Activated CD4-positive, alpha-beta T cell treated with anti-CD3 and anti-CD28 coated beads, Interleukin-2, amount 10 ng/mL, durations not matched to agents 24 days and 14 days (primary cell): ENCODE data around the gene IQCE. TPM values are rescaled to one million over a fixed set of nuclear protein-coding genes. Genes with fewer than 3 reads are reported as not detected.

Experiments
- DNase-seq: peaks from one replicate; pipeline ENCODE4 v3.0.0; 2022
- H3K27ac Mint-ChIP-seq: one replicate; pipeline ENCODE4 v1.8.0; 2022; ENCODE audit warnings: mild to moderate bottlenecking, mixed read lengths
- H3K27me3 Mint-ChIP-seq: one replicate; pipeline ENCODE4 v1.8.0; 2022; ENCODE audit warnings: mixed read lengths
- H3K36me3 Mint-ChIP-seq: one replicate; pipeline ENCODE4 v1.8.0; 2022; ENCODE audit warnings: low read depth, mild to moderate bottlenecking, mixed read lengths
- H3K4me1 Mint-ChIP-seq: one replicate; pipeline ENCODE4 v1.8.0; 2021; ENCODE audit warnings: mixed read lengths
- H3K4me3 Mint-ChIP-seq: one replicate; pipeline ENCODE4 v1.8.0; 2022; ENCODE audit warnings: mild to moderate bottlenecking, moderate library complexity, mixed read lengths
- H3K9me3 Mint-ChIP-seq: one replicate; pipeline ENCODE4 v1.8.0; 2021; ENCODE audit warnings: mixed read lengths
- intact Hi-C: fragments of 100-400 bp; cut with micrococcal nuclease; formaldehyde crosslinking; loops from one replicate; pipeline ENCODE4 v1.15.1; 2023
- total RNA-seq: library from RNA; stranded (reverse); gene quantifications from 2 replicates; pipeline ENCODE4 v1.2.3, GENCODE V29; 2022

The IQCE gene
- total RNA-seq, 1 donor from 2014 or later = 12.3 TPM

DNA sequence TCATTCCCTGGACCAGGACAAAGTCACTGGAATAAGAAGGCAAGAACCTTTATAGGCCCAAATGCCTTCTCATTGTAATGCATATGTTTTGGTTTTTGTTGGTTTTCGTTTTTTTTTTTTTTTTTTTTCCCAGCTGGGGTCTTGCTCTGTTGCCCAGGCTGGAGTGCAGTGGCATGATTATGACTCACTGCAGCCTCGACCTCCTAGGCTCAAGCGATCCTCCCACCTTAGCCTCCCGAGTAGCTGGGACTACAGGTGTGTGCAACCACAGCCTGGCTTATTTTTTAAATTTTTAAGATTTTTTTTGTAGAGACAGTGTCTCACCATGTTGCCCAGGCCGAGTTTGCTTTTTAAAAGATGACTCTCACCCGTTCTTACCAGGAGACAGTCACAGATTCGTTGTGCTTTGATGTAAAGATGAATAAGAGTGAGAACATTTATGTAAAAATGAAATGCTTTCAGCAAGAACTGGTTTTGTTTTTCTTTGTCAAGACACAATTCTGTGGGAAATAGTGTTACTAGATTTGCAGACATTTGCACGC lies 7.6 kb downstream of the IQCE start:
- no peaks in the 10 kb centered on the region for H3K36me3 Mint-ChIP-seq
- H3K27ac Mint-ChIP-seq = no peak overlapping the region
- no peaks in the 10 kb centered on the region for H3K27me3 Mint-ChIP-seq
- H3K4me1 Mint-ChIP-seq = peaks cover 2% of the 10 kb centered on the region
- no peak overlapping the region for H3K4me3 Mint-ChIP-seq
- no peaks in the 10 kb centered on the region for H3K9me3 Mint-ChIP-seq
- intact Hi-C loops = no loop called here
- DNase-seq = no peak

DNA sequence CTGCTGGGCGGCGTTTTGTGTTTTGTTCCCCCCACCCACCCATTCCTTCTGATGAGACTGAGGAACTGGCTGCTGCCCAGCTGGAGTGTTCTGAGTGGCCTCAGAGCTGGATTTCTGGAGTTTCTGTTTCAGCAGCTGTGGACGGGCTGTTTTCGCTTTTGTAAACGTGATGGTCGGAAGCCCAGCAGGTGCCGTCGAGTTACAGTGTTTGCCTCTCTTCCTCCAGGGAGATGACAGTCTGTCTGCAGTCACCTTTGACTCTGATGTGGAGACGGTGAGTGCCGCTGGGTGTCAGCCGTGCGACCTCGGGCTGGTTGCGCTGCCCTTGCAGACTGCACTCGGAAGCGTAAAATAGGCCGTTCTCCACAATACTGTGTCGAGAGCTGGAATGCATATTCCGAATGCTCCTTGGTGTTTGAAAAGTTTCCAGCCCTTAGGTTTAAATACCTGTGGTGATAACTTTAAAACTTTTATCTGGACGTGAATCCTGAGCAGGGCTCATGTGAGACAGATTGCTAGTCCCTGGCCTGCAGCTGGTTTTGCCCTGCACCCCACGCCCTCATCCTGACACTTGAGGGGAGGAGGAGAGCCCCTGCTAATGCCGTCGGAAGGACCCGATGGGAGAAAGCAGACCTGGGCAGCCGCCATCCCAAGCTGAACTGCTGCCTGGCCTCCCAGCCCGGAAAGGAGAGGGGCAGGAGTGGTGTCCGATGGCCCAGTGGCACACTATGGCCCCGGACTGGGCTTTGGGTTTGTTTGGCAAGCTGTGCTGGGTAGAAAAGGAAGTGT lies 8.3 kb downstream of the IQCE start:
- intact Hi-C loops = no loop called here
- Mint-ChIP-seq H3K4me1 (peaks cover 3% of the 10 kb centered on the region), H3K27me3 (no peaks in the 10 kb centered on the region), H3K4me3 (no peak overlapping the region), H3K27ac (no peak overlapping the region), H3K36me3 (no peaks in the 10 kb centered on the region), H3K9me3 (no peaks in the 10 kb centered on the region)
- no peak for DNase-seq

DNA sequence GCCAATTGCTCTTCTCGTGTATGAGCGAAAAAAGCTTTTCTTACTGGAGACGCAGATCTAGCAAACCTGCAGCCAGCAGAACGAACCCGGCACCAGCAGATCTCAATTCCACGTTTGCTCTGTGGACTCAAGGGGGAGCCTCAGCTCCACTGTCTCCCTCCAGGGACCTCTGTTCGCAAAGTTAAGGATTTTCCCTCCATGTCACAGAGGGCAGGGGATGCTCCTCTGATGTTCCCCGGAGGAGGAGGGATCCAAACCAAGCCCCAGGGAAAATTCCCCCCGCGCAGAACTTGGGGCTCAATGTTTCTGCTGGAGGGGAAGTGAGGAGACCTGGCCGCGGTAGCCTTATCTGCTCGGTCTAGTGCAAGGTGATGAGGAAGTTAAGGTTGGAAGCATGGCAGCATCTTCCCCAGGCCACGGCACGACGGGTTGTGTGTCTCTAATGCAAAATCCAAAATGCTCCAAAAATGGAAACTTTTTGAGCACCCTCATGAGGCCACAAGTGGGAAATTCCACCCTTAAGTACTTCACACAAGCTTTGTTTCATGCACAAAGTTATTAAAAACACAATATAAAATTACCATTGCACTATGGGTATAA lies 9.0 kb downstream of the IQCE start:
- DNase-seq = no peak
- Mint-ChIP-seq H3K9me3 (no peaks in the 10 kb centered on the region), H3K27ac (no peak overlapping the region), H3K27me3 (no peaks in the 10 kb centered on the region), H3K4me1 (peaks cover 6% of the 10 kb centered on the region), H3K4me3 (no peak overlapping the region), H3K36me3 (no peaks in the 10 kb centered on the region)
- intact Hi-C loops = no loop called here

DNA sequence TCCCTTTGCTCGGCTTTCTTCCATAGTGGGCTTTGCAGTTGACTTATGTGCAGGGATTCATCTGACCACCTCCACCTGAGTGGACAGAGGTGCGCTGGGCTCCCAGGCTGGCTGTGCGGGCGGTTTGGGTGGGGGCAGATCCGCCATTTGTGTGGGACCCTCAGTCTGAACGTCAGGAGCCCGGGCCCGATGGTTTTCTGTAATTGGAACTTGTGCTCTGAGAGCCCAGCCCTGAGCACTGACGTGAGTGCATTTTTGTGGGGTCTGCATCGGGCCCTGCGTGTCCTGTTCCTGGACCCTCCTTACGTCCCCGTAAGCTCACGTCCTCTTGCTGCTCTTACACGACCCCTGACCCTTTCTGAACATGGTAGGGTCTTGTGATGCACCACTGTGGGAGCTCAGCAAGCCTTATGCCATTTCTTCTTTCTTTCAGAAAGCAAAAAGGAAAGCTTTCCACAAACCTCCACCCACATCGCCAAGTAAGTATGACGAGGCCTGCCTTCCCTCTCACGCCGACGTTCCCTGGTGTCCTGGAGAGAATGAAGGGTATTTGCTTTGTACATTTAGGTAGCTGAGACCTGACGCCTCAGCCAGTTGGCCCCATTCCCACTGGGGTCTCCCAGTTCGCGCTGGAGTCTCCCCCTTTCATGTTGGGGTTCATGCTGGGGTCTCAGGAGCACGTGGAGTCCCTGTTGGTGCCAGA lies 9.9 kb downstream of the IQCE start:
- DNase-seq = no peak
- Mint-ChIP-seq H3K4me3 (no peak overlapping the region), H3K9me3 (no peaks in the 10 kb centered on the region), H3K4me1 (peaks cover 6% of the 10 kb centered on the region), H3K27ac (no peak overlapping the region), H3K36me3 (peaks cover 5% of the 10 kb centered on the region), H3K27me3 (no peaks in the 10 kb centered on the region)
- intact Hi-C loops = no loop called here

DNA sequence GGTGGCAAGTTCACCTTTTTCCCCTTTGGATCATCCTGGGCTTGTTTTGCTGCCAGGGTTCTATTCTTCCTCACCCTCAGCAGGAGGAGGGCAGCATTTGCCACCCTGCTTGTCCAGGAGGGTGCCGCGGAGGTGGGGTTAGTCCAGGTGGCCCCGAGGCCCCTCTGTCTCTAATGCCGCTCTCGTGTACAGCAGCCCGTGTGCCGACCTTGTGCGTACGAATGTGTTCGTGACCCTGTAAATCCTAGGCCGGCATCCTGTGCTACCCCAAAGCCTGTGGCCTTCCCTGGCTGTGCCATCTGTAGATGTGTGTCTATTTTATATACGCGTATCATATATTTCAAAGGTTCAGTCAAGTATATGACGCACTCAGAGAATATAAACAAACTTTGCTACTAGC lies 10.6 kb downstream of the IQCE start:
- peaks cover 6% of the 10 kb centered on the region for H3K4me1 Mint-ChIP-seq
- no peak overlapping the region for H3K4me3 Mint-ChIP-seq
- H3K27ac Mint-ChIP-seq = no peak overlapping the region
- no peaks in the 10 kb centered on the region for H3K9me3 Mint-ChIP-seq
- no peak for DNase-seq
- H3K27me3 Mint-ChIP-seq = no peaks in the 10 kb centered on the region
- H3K36me3 Mint-ChIP-seq = peaks cover 7% of the 10 kb centered on the region
- intact Hi-C loops = no loop called here

DNA sequence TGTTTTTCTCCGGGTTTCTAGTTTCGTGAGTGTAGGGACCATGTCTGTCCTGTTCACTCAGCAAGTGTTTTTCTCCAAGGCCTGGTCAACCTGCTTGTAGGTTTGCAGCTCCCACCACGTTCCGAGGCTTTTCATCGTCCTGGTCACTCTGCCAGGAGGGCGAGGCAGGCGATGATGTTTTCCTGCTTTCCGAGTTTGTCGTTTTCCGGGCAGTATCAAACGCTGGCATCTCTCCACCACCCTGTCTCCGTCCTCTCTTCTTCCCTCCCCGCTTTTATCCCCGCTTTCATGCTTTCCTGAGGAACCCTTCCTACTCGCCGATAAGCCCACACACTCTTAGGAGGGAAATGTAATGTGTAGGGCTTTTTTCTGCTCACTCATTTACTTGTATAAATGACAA lies 11.2 kb downstream of the IQCE start:
- Mint-ChIP-seq H3K4me3 (no peak overlapping the region), H3K27ac (no peak overlapping the region), H3K4me1 (peaks cover 6% of the 10 kb centered on the region), H3K36me3 (peaks cover 7% of the 10 kb centered on the region), H3K9me3 (no peaks in the 10 kb centered on the region), H3K27me3 (no peaks in the 10 kb centered on the region)
- DNase-seq = no peak
- intact Hi-C loops = no loop called here

DNA sequence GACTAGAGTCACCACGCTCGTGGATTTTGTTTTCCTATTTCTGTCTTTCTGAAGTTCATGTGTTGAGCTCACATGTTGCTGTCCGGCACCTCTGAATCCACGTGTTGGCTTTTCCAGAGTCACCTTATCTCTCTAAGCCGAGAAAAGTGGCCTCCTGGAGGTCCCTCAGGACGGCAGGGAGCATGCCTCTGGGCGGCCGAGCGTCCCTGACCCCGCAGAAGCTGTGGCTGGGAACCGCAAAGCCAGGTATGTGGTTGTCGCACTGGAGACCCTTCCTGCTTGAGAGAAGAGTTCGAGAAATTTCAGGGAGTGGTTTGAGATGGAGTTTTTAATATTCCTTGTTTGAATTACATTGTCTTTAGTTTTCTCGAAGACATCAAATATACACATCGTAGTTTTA lies 12.6 kb downstream of the IQCE start:
- peaks cover 7% of the 10 kb centered on the region for H3K36me3 Mint-ChIP-seq

DNA sequence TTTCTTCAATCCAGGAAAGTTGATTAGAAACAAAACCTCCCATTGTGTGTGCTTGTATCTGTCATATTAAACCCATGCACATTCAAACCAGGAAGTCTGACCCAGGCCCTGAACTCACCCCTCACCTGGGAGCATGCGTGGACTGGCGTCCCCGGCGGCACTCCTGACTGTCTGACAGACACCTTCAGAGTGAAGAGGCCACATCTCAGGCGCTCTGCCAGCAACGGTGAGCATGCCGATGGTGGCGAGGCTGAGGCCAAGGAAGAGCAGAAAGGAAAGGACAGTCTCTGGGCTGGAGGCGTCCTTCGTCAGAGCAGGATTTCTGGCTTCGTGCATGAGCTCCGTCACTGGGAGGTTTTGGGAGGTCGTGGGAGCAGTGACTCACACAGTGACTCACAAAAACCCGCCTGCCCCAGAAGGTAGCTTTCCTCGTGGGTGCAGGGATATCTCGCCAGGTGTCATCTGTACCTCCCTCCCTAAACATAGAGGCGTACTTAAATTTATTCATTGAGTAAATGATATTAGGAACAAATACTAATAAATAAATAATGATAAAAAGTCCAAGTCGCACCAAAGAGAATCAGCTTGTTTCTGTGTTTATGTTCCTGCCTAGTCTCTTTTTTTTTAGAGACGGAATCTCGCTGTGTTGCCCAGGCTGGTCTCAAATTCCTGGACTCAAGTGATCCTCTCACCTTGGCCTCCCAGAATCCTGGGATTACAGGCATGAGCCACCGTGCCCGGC lies 13.5 kb downstream of the IQCE start:
- Mint-ChIP-seq H3K4me3 (no peak overlapping the region), H3K27ac (no peak overlapping the region), H3K27me3 (no peaks in the 10 kb centered on the region), H3K9me3 (no peaks in the 10 kb centered on the region), H3K36me3 (peaks cover 7% of the 10 kb centered on the region), H3K4me1 (peaks cover 4% of the 10 kb centered on the region)
- DNase-seq = no peak
- intact Hi-C loops = no loop called here

More for the DNA sequence above, 12.6 kb downstream of the IQCE start:
- Mint-ChIP-seq H3K27me3 (no peaks in the 10 kb centered on the region), H3K4me3 (no peak overlapping the region), H3K4me1 (peaks cover 6% of the 10 kb centered on the region), H3K9me3 (no peaks in the 10 kb centered on the region), H3K27ac (no peak overlapping the region)
- no peak for DNase-seq
- intact Hi-C loops = no loop called here

DNA sequence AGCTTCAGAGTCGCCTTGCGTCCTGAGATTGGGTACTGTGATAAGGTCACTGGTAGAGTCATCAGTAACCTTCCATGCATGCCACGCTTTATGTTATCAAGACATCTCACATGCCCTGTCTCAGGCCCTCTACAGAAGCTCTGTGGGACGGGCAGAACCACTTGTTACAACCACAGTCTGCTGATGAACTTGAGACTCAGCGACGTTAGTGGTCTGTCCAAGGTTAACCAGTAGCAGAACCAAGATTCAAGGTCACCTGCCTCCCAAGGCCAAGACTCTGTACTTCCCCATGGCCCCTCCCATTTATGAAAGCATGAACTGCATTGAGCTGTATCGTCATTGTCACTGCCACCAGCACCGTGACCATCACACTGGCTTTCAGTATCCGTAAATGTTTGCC lies 15.0 kb downstream of the IQCE start:
- Mint-ChIP-seq H3K36me3 (peaks cover 7% of the 10 kb centered on the region), H3K27ac (no peak overlapping the region), H3K9me3 (no peaks in the 10 kb centered on the region), H3K4me3 (no peak overlapping the region), H3K4me1 (peaks cover 4% of the 10 kb centered on the region), H3K27me3 (no peaks in the 10 kb centered on the region)
- DNase-seq = no peak
- intact Hi-C loops = no loop called here

DNA sequence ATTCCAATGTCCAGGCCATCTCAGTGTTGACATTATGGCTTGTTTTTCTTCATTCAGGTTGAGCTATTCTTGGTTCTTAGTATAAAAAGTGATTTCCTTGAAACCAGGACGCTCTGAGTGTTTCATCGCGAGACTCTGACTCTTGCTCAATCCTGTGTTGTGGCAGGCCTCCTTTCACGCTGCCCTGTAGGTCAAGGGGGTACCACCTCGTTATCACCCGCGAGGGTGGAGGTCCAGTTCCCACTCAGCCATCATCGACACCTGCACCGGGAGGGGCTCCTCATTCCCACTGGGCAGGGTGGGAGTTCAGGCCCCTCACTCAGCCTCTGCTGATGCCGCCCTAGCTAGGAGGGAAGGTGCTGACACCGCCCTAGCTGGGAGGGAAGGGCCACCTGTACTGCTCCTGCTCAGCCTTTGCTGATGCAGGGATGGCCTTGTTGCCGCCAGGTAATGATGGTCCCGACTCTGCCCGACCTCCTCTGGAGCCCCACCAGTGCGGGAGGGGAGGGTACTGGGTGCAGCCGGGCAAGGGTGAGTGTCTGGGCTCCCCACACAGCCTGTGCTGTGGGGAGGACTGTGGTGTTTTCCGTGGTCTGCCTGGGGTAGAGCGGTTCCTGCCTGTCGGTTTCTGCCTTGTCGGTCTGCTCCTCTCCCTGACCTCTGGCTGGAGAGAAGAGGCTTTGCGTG lies 16.4 kb downstream of the IQCE start:
- Mint-ChIP-seq H3K9me3 (no peaks in the 10 kb centered on the region), H3K36me3 (peaks cover 9% of the 10 kb centered on the region), H3K27ac (no peak overlapping the region)

DNA sequence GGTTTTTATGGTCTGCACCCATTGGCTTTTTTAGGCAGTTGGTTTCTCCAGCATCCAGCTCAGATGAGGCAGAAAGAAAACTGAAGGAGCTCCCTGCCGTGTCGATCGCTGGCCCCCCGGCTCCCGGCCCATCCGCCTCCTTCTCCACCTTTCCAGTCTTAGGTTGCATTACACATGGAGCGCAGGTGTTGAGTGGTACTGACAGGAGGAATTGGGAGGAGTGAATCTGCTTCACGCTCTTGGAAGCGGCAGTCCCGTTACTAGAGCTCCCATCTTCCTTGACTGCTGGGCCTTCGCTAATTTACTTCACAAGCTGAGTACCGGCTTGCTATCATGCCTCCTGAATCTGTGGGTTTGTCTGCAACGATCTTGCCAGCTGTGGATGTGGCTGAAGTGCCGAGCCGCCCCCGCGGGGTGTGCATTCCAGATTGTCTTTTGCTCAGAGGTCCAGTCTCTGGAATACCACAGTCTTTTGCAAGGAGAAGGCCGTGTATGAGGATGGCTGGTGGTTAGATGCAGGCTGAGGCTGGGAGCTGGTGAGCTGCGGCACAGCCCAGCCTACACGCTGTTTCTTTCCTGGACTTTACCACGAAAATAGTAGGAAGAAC lies 17.1 kb downstream of the IQCE start:
- no peak overlapping the region for H3K4me3 Mint-ChIP-seq
- no peak for DNase-seq
- H3K9me3 Mint-ChIP-seq = no peaks in the 10 kb centered on the region
- H3K27me3 Mint-ChIP-seq = no peaks in the 10 kb centered on the region
- H3K36me3 Mint-ChIP-seq = peaks cover 9% of the 10 kb centered on the region
- intact Hi-C loops = no loop called here
- peaks cover 4% of the 10 kb centered on the region for H3K4me1 Mint-ChIP-seq
- H3K27ac Mint-ChIP-seq = no peak overlapping the region

More for the DNA sequence above, 16.4 kb downstream of the IQCE start:
- DNase-seq = no peak
- Mint-ChIP-seq H3K4me3 (no peak overlapping the region), H3K4me1 (peaks cover 4% of the 10 kb centered on the region), H3K27me3 (no peaks in the 10 kb centered on the region)
- intact Hi-C loops = no loop called here

DNA sequence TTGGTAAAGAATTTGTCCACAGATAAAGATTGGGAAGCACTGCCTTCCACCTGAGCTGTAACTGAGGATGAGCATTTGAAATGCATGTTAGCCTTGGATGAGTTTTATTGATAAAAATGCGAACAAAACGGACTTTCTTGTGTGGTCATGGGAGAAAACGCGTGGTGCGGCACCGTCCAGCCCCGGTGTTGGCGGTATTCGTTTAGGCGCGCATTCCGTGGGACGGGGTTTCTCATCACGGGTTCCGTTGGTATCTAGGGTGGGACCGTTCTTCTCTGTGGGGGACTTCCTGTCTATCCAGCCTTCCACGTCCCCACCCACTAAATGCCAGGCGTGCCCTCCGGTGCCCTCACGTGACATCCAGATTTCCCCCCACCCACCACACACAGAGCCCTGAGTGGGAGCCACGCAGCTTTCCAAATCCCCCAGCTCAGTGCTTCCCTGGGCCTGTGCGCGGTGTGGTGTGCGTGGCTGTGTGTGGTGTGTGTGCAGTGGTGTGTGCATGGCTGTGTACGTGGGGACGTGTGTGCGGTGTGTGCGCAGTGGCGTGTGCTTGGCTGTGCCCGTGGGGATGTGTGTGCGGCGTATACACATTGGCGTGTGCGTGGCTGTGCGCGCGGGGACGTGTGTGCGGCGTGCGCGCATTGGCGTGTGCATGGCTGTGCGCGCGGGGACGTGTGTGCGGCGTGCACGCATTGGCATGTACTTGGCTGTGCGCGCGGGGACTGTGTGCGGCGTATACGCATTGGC lies 18.1 kb downstream of the IQCE start:
- intact Hi-C loops = no loop called here
- Mint-ChIP-seq H3K4me1 (peaks cover 4% of the 10 kb centered on the region), H3K27ac (no peak overlapping the region)

More for the DNA sequence above, 18.1 kb downstream of the IQCE start:
- no peaks in the 10 kb centered on the region for H3K9me3 Mint-ChIP-seq
- no peaks in the 10 kb centered on the region for H3K27me3 Mint-ChIP-seq
- no peak for DNase-seq
- peaks cover 9% of the 10 kb centered on the region for H3K36me3 Mint-ChIP-seq
- H3K4me3 Mint-ChIP-seq = no peak overlapping the region
